GM20000 (cell line): ENCODE results near the gene CHST11.

Experiments
- DNase-seq: peaks from one replicate; pipeline ENCODE4 v3.0.0; 2012; ENCODE audit warnings: low spot score
- TF ChIP-seq, protein P1 (sequence below): IDR thresholded peaks from 2 replicates; pipeline ENCODE4 v1.5.1; 2012; ENCODE audit warnings: mild to moderate bottlenecking, control low read depth; ENCODE audit errors: extremely low read depth, missing control alignments

CHST11 gene

DNA sequence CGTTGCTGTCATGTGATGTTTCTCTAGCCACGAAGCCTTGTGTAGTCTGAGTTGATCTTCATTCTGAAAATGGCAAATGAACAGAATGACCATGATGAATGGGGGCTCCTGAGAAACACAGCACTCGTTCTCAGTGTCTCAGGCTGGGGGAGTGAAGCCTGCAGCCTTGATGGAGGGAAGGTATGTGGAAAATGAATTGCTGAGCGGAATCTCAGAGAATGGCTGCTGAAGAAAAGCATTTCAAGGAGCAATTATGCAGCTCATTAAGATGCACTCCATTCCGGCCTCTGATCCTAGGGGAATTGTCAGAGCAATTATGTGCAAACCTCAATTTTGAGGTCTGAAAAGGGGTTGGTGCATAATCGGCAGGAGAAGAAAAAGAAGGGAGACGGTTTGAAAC lies 167.1 kb downstream of the CHST11 start:
- TF ChIP-seq, protein P1, sequence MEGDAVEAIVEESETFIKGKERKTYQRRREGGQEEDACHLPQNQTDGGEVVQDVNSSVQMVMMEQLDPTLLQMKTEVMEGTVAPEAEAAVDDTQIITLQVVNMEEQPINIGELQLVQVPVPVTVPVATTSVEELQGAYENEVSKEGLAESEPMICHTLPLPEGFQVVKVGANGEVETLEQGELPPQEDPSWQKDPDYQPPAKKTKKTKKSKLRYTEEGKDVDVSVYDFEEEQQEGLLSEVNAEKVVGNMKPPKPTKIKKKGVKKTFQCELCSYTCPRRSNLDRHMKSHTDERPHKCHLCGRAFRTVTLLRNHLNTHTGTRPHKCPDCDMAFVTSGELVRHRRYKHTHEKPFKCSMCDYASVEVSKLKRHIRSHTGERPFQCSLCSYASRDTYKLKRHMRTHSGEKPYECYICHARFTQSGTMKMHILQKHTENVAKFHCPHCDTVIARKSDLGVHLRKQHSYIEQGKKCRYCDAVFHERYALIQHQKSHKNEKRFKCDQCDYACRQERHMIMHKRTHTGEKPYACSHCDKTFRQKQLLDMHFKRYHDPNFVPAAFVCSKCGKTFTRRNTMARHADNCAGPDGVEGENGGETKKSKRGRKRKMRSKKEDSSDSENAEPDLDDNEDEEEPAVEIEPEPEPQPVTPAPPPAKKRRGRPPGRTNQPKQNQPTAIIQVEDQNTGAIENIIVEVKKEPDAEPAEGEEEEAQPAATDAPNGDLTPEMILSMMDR, result no peak
- no peak for DNase-seq

DNA sequence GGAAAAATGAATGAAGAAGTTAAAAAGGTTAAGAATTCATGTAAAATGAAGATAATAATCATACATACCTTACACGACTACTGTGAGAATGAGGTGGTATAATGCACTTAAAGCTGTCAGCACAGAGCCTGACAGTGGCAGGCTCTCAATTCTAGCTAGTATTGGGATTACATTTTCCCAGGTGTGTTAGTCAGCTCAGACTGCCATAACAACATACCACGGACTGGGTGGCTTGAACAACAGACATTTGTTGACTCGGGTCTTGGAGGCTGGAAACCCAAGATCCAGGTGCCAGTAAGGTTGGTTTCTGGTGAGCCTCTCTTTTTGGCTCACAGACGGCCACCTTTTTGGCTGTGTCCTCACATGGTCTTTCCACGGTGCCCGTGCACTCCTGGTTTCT lies 167.8 kb downstream of the CHST11 start:
- TF ChIP-seq, protein P1, result no peak
- DNase-seq, result no peak

GRCh38 chr12:104626069-104626837 lies 169.5 kb downstream of the CHST11 start:
- TF ChIP-seq, protein P1, result no peak
- no peak for DNase-seq

- TF ChIP-seq, protein P1, result no peak
- DNase-seq, result no peak
These were observed 170.7 kb downstream of the CHST11 start for GRCh38 chr12:104627231-104627989.

- DNase-seq, result no peak
- TF ChIP-seq, protein P1, result no peak
These were observed 171.5 kb downstream of the CHST11 start for GRCh38 chr12:104627990-104628830.

- TF ChIP-seq, protein P1, result no peak
- no peak for DNase-seq
These were observed 172.0 kb downstream of the CHST11 start for GRCh38 chr12:104628831-104629135.
